CD4-positive, alpha-beta T cell (primary cell): Measurements from ENCODE around the gene DENND1A. TPM values are rescaled to one million over a fixed set of nuclear protein-coding genes. Genes with fewer than 3 reads are reported as not detected.

Source experiments
- ATAC-seq: fragments of 200-7000 bp; cut with Tn5 transposase; one replicate; pipeline ENCODE4 v1.10.0; 2022; ENCODE audit warnings: mild to moderate bottlenecking; ENCODE audit not compliant: poor library complexity
- CTCF ChIA-PET: fragments of 350-600 bp; sonication (Branson Sonifier 250); formaldehyde crosslinking; loops from one replicate; lab custom pipeline; 2021; ENCODE audit warnings: antibody characterized with exemption, inconsistent platforms; lab: Charles Lee
- POLR2A ChIA-PET: fragments of 350-600 bp; sonication (Branson Sonifier 250); formaldehyde crosslinking; loops from one replicate; lab custom pipeline; 2021; ENCODE audit warnings: antibody characterized with exemption, inconsistent platforms; lab: Charles Lee
- DNase-seq, 14 experiments: peaks; one replicate each; pipeline ENCODE4 v3.0.0-alpha.2; 2013 to 2020; ENCODE audit warnings: mixed read lengths in 2 of 14
- H3K27ac ChIP-seq, 2 donors: one replicate each; pipeline versions ENCODE4 v1.5.1 to v1.7.0; 2013; ENCODE audit warnings: low read length in 2 of 2, low read depth in 1 of 2, mild to moderate bottlenecking in 1 of 2
- H3K27me3 ChIP-seq, 2 experiments: 1 replicate in 1 of 2; 2 replicates in 1 of 2; pipeline versions ENCODE4 v1.6.1 to v1.7.0; 2013; ENCODE audit warnings: low read length in 2 of 2, control low read depth in 1 of 2, mild to moderate bottlenecking in 1 of 2, moderate library complexity in 1 of 2; ENCODE audit not compliant: insufficient read depth in 2 of 2, control insufficient read depth in 1 of 2
- H3K36me3 ChIP-seq: one replicate; pipeline ENCODE4 v1.6.1; 2013; ENCODE audit warnings: low read length, control low read depth; ENCODE audit not compliant: insufficient read depth
- H3K4me1 ChIP-seq: one replicate; pipeline ENCODE4 v1.6.1; 2013; ENCODE audit warnings: low read length, control low read depth; ENCODE audit not compliant: insufficient read depth
- H3K4me3 ChIP-seq: one replicate; pipeline ENCODE4 v1.5.1; 2013; ENCODE audit warnings: mild to moderate bottlenecking, low read length, moderate library complexity
- H3K9me3 ChIP-seq, 2 experiments: 1 replicate in 1 of 2; 2 replicates in 1 of 2; pipeline versions ENCODE4 v1.6.1 to v1.7.0; 2013; ENCODE audit warnings: low read length in 2 of 2, mild to moderate bottlenecking in 2 of 2, control low read depth in 1 of 2, moderate library complexity in 1 of 2; ENCODE audit not compliant: control insufficient read depth in 1 of 2, insufficient read depth in 1 of 2
- H3K27ac Mint-ChIP-seq: one replicate; pipeline ENCODE4 v1.8.0; 2020; ENCODE audit warnings: mixed read lengths
- H3K27me3 Mint-ChIP-seq: one replicate; pipeline ENCODE4 v1.8.0; 2021; ENCODE audit warnings: mixed read lengths
- H3K36me3 Mint-ChIP-seq: one replicate; pipeline ENCODE4 v1.8.0; 2021; ENCODE audit warnings: low read depth, mixed read lengths
- H3K4me1 Mint-ChIP-seq: one replicate; pipeline ENCODE4 v1.8.0; 2021; ENCODE audit warnings: low read depth, mixed read lengths
- H3K4me3 Mint-ChIP-seq: one replicate; pipeline ENCODE4 v1.8.0; 2020; ENCODE audit warnings: mild to moderate bottlenecking, mixed read lengths
- H3K9me3 Mint-ChIP-seq: one replicate; pipeline ENCODE4 v1.8.0; 2020; ENCODE audit warnings: mixed read lengths
- intact Hi-C, 2 experiments: fragments of 100-400 bp; cut with DNase I in 1 of 2; cut with micrococcal nuclease in 1 of 2; formaldehyde crosslinking; loops; one replicate each; pipeline versions ENCODE4 v1.15.1 to v1.9.0; 2023 to 2025; cut with DNase I, micrococcal nuclease
- total RNA-seq, 174 experiments: library from RNA in 2 of 174; stranded (reverse) in 2 of 174; gene quantifications; one replicate each; pipeline ENCODE4 v1.2.3 and lab custom pipeline; 2021 to 2026
- TF ChIP-seq, protein P1 (sequence below): fragments of 200-600 bp; IDR thresholded peaks from one replicate; pipeline ENCODE4 v1.8.0; 2022; ENCODE audit warnings: antibody characterized with exemption, mild to moderate bottlenecking

The DENND1A gene
- total RNA-seq, 2 experiments from 2014 or later: 20.0 to 20.6 TPM

DNA sequence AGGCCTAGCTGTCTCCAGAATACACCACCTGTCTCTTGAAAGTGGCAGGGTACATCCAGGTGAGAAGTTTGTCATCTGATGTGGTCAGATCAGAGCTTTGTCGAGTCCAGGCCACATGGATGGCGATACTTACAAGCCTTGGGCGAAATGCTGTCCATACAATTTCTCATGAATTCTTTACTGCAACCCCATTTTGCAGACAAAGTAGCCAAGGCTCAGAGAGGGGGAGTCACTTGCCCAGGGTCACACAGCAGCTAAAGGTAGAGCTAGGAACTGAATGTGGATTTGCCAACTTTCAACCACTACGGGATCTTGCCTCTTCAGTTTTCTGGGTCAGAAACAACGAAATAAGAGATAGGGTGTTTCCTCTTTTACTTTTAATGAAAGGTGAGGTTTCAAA is 538.7 kb downstream of the DENND1A start:
- H3K36me3 ChIP-seq: no peaks in the 10 kb centered on the region
- ChIA-PET CTCF (no interaction called here), POLR2A (no interaction called here)
- no peak overlapping the region for H3K27ac ChIP-seq
- intact Hi-C loops: no loop called here
- ATAC-seq (no peak), DNase-seq (no peak)
- H3K4me3 Mint-ChIP-seq: no peak overlapping the region
- H3K36me3 Mint-ChIP-seq: no peaks in the 10 kb centered on the region
- TF ChIP-seq, protein P1, sequence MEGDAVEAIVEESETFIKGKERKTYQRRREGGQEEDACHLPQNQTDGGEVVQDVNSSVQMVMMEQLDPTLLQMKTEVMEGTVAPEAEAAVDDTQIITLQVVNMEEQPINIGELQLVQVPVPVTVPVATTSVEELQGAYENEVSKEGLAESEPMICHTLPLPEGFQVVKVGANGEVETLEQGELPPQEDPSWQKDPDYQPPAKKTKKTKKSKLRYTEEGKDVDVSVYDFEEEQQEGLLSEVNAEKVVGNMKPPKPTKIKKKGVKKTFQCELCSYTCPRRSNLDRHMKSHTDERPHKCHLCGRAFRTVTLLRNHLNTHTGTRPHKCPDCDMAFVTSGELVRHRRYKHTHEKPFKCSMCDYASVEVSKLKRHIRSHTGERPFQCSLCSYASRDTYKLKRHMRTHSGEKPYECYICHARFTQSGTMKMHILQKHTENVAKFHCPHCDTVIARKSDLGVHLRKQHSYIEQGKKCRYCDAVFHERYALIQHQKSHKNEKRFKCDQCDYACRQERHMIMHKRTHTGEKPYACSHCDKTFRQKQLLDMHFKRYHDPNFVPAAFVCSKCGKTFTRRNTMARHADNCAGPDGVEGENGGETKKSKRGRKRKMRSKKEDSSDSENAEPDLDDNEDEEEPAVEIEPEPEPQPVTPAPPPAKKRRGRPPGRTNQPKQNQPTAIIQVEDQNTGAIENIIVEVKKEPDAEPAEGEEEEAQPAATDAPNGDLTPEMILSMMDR: no peak
- no peak overlapping the region for H3K27ac Mint-ChIP-seq
- H3K27me3 ChIP-seq: no peaks in the 10 kb centered on the region
- H3K4me1 ChIP-seq: no peaks in the 10 kb centered on the region
- no peaks in the 10 kb centered on the region for H3K9me3 Mint-ChIP-seq
- no peak overlapping the region for H3K4me3 ChIP-seq
- H3K4me1 Mint-ChIP-seq: no peaks in the 10 kb centered on the region
- peaks cover 0 to 15% of the 10 kb centered on the region in 2 experiments for H3K9me3 ChIP-seq
- H3K27me3 Mint-ChIP-seq: no peaks in the 10 kb centered on the region

DNA sequence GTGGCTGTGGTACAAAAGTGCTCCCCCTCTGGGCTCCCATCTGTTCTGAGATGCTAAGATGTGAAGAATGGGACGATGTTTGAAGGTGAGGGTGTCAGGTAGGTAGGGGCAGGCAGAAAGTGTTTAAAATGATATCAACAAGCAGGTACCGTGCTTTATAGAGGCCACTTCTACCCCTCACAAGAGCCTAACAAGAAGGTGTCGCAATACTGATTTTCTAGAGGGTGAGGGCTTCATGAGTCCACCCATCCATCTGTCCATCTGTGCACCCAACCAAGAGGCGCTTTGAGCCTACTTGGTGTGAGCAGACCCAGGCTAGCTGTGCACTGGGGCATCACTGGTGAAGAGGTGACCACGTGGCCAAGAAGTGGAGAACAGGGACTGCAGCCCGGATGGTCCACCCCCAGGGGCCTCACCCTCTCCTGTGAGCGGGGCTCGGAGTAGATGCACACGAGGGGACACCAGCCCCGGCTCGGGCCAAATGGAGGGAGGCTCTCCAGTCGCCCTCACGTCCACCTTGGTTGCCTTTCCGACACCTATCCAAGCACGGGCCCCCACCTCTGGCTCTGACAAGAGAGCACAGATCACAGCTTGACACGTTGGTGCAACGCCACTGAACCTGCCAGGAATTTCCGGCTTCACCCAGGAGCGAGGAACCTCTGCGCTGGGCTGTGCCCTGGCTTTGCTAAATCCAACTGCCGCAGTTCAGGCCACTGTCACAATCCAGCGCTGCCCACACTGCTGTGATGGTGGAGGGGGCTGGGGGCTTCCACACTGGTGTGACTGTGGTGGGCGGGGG is 539.4 kb downstream of the DENND1A start:
- Histone ChIP-seq H3K4me3 (no peak overlapping the region), H3K27me3 (no peaks in the 10 kb centered on the region), H3K4me1 (no peaks in the 10 kb centered on the region), H3K36me3 (no peaks in the 10 kb centered on the region), H3K9me3 (peaks cover 0 to 15% of the 10 kb centered on the region in 2 experiments), H3K27ac (no peak overlapping the region)
- ChIA-PET CTCF (no interaction called here), POLR2A (no interaction called here)
- intact Hi-C loops: no loop called here
- no peak for DNase-seq
- Mint-ChIP-seq H3K4me1 (no peaks in the 10 kb centered on the region), H3K27me3 (no peaks in the 10 kb centered on the region), H3K4me3 (no peak overlapping the region), H3K9me3 (no peaks in the 10 kb centered on the region), H3K27ac (no peak overlapping the region), H3K36me3 (no peaks in the 10 kb centered on the region)
- ATAC-seq: no peak
- TF ChIP-seq, protein P1: no peak

DNA sequence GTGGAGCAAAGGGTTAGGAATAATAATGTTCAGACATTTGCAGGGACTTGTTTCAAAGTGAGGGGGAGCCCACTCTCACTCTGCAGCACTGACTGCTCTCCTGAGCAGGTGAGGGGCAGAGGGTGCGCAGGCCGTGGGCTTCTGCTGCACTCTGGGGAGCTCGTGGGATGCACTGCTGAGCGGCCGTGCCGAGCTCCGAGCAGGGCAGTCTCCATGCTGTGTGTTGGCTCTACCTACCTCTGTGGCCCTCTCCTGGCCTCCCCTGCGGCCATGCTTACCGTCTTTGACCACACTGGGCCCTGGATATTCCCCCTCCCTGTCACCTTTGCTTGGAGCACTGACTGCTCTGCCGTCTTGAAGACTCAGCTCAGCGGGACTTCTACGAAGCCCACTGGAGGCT is 540.2 kb downstream of the DENND1A start:
- H3K4me1 Mint-ChIP-seq: no peaks in the 10 kb centered on the region
- CTCF ChIA-PET: no interaction called here
- H3K36me3 Mint-ChIP-seq: no peaks in the 10 kb centered on the region
- no peaks in the 10 kb centered on the region for H3K27me3 Mint-ChIP-seq
- no peak overlapping the region for H3K4me3 Mint-ChIP-seq
- no peak for DNase-seq
- POLR2A ChIA-PET: no interaction called here
- intact Hi-C loops: no loop called here
- Histone ChIP-seq H3K4me1 (no peaks in the 10 kb centered on the region), H3K36me3 (no peaks in the 10 kb centered on the region), H3K27ac (no peak overlapping the region), H3K9me3 (peaks cover 0 to 15% of the 10 kb centered on the region in 2 experiments), H3K27me3 (no peaks in the 10 kb centered on the region), H3K4me3 (no peak overlapping the region)
- no peaks in the 10 kb centered on the region for H3K9me3 Mint-ChIP-seq
- TF ChIP-seq, protein P1: no peak
- no peak for ATAC-seq
- no peak overlapping the region for H3K27ac Mint-ChIP-seq
